NCI-H1417 treated with DMSO at 0.1 percent for 48 hours (cell line): Measurements from ENCODE around the gene FITM2.

Experiments used
- DNase-seq: peaks from one replicate; lab custom pipeline; 2025; lab: John Stamatoyannopoulos, UW

FITM2 gene

GRCh38 chr20:44280387-44280786 is 30.6 kb downstream of the FITM2 start:
- DNase-seq = no peak

GRCh38 chr20:44279228-44279627 is 31.8 kb downstream of the FITM2 start:
- DNase-seq = no peak

GRCh38 chr20:44274303-44275017 is 36.5 kb downstream of the FITM2 start:
- DNase-seq = no peak

- no peak for DNase-seq
Observed at GRCh38 chr20:44273231-44274215, 37.5 kb downstream of the FITM2 start.

GRCh38 chr20:44271915-44272663 is 38.9 kb downstream of the FITM2 start:
- DNase-seq = no peak

- no peak for DNase-seq
Observed at GRCh38 chr20:44268802-44269201, 42.2 kb downstream of the FITM2 start.

- DNase-seq = no peak
Observed at GRCh38 chr20:44264287-44264686, 46.7 kb downstream of the FITM2 start.

- no peak for DNase-seq
Observed at GRCh38 chr20:44258226-44258890, 52.6 kb downstream of the FITM2 start.

GRCh38 chr20:44256961-44257360 is 54.0 kb downstream of the FITM2 start:
- no peak for DNase-seq

GRCh38 chr20:44255942-44256341 is 55.1 kb downstream of the FITM2 start:
- no peak for DNase-seq

- DNase-seq = no peak
Observed at GRCh38 chr20:44254073-44254472, 56.9 kb downstream of the FITM2 start.

- DNase-seq = no peak
Observed at GRCh38 chr20:44253528-44253927, 57.5 kb downstream of the FITM2 start.
